ENCODE measurements around the gene NUP50. TPM values are rescaled to one million over a fixed set of nuclear protein-coding genes. Genes with fewer than 3 reads are reported as not detected.

Gene NUP50
- total RNA-seq, 3 donors from 2014 or later (not counting 1 experiment from before 2014, with no cell fraction given), result 63.9 to 99.4 (median 98.6) TPM

- TF ChIP-seq, protein P1, sequence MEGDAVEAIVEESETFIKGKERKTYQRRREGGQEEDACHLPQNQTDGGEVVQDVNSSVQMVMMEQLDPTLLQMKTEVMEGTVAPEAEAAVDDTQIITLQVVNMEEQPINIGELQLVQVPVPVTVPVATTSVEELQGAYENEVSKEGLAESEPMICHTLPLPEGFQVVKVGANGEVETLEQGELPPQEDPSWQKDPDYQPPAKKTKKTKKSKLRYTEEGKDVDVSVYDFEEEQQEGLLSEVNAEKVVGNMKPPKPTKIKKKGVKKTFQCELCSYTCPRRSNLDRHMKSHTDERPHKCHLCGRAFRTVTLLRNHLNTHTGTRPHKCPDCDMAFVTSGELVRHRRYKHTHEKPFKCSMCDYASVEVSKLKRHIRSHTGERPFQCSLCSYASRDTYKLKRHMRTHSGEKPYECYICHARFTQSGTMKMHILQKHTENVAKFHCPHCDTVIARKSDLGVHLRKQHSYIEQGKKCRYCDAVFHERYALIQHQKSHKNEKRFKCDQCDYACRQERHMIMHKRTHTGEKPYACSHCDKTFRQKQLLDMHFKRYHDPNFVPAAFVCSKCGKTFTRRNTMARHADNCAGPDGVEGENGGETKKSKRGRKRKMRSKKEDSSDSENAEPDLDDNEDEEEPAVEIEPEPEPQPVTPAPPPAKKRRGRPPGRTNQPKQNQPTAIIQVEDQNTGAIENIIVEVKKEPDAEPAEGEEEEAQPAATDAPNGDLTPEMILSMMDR (IDR thresholded peaks at IDR 0.05), result no peak
- WGBS (ENCODE audit: insufficient coverage), result 97% methylated on average over 7 of the region's 7 CpGs
- intact Hi-C loops (cut with micrococcal nuclease), result no loop called here
- no peak overlapping the region for H3K4me3 ChIP-seq (ENCODE audit: low read length)
- H3K4me1 ChIP-seq (ENCODE audit: control insufficient read depth, insufficient read depth, low read length), result peaks cover 6% of the 10 kb centered on the region
- H3K36me3 ChIP-seq (ENCODE audit: control insufficient read depth, insufficient read depth, low read length), result peaks cover 16% of the 10 kb centered on the region
- Mint-ChIP-seq H3K4me3 (no peak overlapping the region), H3K27ac (no peak overlapping the region), H3K9me3 (no peaks in the 10 kb centered on the region), H3K36me3 (no peaks in the 10 kb centered on the region), H3K4me1 (peaks cover 6 to 7% of the 10 kb centered on the region in 2 donors), H3K27me3 (ENCODE audit: low read depth in 2 of 2) (no peaks in the 10 kb centered on the region)
- no peak for DNase-seq
- no peaks in the 10 kb centered on the region for H3K27me3 ChIP-seq (ENCODE audit: control insufficient read depth, insufficient read depth, low read length)
- no peak for ATAC-seq
- no peaks in the 10 kb centered on the region for H3K9me3 ChIP-seq (ENCODE audit: control insufficient read depth, insufficient read depth, low read length)
- no peak overlapping the region for H3K27ac ChIP-seq (ENCODE audit: low read length)
Observed at GRCh38 chr22:45210174-45210573, 46.4 kb downstream of the NUP50 start.

DNA sequence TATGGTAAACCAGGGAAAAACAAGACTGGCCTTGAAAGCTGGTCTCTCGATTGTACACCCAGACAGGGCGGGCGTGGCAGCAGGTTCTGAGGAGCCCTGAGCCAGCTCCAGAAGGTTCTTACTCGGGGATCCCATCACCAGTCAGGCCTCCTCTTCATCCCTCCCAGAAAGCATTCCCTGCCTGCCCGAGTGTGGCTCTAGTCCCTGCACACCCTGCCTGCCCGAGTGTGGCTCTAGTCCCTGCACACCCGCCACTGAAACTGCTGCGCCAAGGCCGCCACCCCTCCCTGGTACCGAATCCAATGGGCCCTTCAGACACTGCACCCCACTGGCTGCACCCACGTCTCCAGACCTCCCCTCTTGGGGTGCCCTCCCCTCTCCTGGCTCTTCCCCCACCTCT, 46.9 kb downstream of the NUP50 start:
- no peaks in the 10 kb centered on the region for H3K27me3 ChIP-seq (ENCODE audit: control insufficient read depth, insufficient read depth, low read length)
- no peak overlapping the region for H3K27ac ChIP-seq (ENCODE audit: low read length)
- no peak for DNase-seq
- Mint-ChIP-seq H3K4me1 (peaks cover 6 to 7% of the 10 kb centered on the region in 2 donors), H3K36me3 (no peaks in the 10 kb centered on the region), H3K27ac (no peak overlapping the region), H3K4me3 (no peak overlapping the region), H3K27me3 (ENCODE audit: low read depth in 2 of 2) (no peaks in the 10 kb centered on the region), H3K9me3 (no peaks in the 10 kb centered on the region)
- TF ChIP-seq, protein P1 (IDR thresholded peaks at IDR 0.05), result no peak
- intact Hi-C loops (cut with micrococcal nuclease), result no loop called here
- no peaks in the 10 kb centered on the region for H3K9me3 ChIP-seq (ENCODE audit: control insufficient read depth, insufficient read depth, low read length)
- peaks cover 15% of the 10 kb centered on the region for H3K36me3 ChIP-seq (ENCODE audit: control insufficient read depth, insufficient read depth, low read length)
- H3K4me3 ChIP-seq (ENCODE audit: low read length), result no peak overlapping the region
- WGBS (ENCODE audit: insufficient coverage), result 94% methylated on average over 11 of the region's 11 CpGs
- ATAC-seq, result no peak
- H3K4me1 ChIP-seq (ENCODE audit: control insufficient read depth, insufficient read depth, low read length), result peaks cover 6% of the 10 kb centered on the region

DNA sequence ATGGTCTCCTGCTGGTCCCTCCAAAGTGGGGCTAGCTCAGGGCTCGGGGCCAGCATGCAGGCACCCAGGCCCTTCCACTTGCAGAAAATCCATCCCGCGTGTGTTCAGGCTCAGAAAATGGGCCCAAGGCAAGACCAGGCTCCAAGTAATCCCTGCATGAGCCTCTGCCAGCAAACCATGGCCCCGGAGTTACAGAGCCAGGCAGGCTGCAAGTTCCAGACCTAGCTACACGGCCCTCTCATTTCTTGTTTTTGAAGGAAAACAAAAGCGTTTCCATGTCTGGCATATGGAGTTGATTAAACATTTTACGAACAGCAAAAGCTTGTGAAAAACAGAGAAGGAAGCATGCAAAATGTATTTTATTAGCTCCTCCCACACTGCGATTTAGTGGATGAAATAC, 47.3 kb downstream of the NUP50 start:
- Mint-ChIP-seq H3K4me3 (no peak overlapping the region), H3K9me3 (no peaks in the 10 kb centered on the region), H3K27me3 (ENCODE audit: low read depth in 2 of 2) (no peaks in the 10 kb centered on the region), H3K36me3 (no peaks in the 10 kb centered on the region), H3K4me1 (peaks cover 4 to 7% of the 10 kb centered on the region in 2 donors), H3K27ac (no peak overlapping the region)
- H3K4me1 ChIP-seq (ENCODE audit: control insufficient read depth, insufficient read depth, low read length), result peaks cover 6% of the 10 kb centered on the region
- H3K4me3 ChIP-seq (ENCODE audit: low read length), result no peak overlapping the region
- TF ChIP-seq, protein P1 (IDR thresholded peaks at IDR 0.05), result no peak
- no peak for DNase-seq
- H3K36me3 ChIP-seq (ENCODE audit: control insufficient read depth, insufficient read depth, low read length), result peaks cover 15% of the 10 kb centered on the region
- no peaks in the 10 kb centered on the region for H3K27me3 ChIP-seq (ENCODE audit: control insufficient read depth, insufficient read depth, low read length)
- 97% methylated on average over 8 of the region's 8 CpGs for WGBS (ENCODE audit: insufficient coverage)
- no peak for ATAC-seq
- no peak overlapping the region for H3K27ac ChIP-seq (ENCODE audit: low read length)
- intact Hi-C loops (cut with micrococcal nuclease), result no loop called here
- no peaks in the 10 kb centered on the region for H3K9me3 ChIP-seq (ENCODE audit: control insufficient read depth, insufficient read depth, low read length)

GRCh38 chr22:45211435-45211834, 47.7 kb downstream of the NUP50 start:
- TF ChIP-seq, protein P1 (IDR thresholded peaks at IDR 0.05), result no peak
- H3K9me3 Mint-ChIP-seq, result no peaks in the 10 kb centered on the region
- Histone ChIP-seq H3K27me3 (ENCODE audit: control insufficient read depth, insufficient read depth, low read length) (no peaks in the 10 kb centered on the region), H3K4me1 (ENCODE audit: control insufficient read depth, insufficient read depth, low read length) (peaks cover 6% of the 10 kb centered on the region), H3K27ac (ENCODE audit: low read length) (no peak overlapping the region), H3K9me3 (ENCODE audit: control insufficient read depth, insufficient read depth, low read length) (no peaks in the 10 kb centered on the region), H3K36me3 (ENCODE audit: control insufficient read depth, insufficient read depth, low read length) (peaks cover 15% of the 10 kb centered on the region), H3K4me3 (ENCODE audit: low read length) (no peak overlapping the region)
- no peak for DNase-seq
- intact Hi-C loops (cut with micrococcal nuclease), result no loop called here
- no peak overlapping the region for H3K4me3 Mint-ChIP-seq
- no peak overlapping the region for H3K27ac Mint-ChIP-seq
- no peak for ATAC-seq
- H3K4me1 Mint-ChIP-seq, result peaks cover 0 to 7% of the 10 kb centered on the region in 2 donors
- no peaks in the 10 kb centered on the region for H3K27me3 Mint-ChIP-seq (ENCODE audit: low read depth in 2 of 2)
- H3K36me3 Mint-ChIP-seq, result no peaks in the 10 kb centered on the region
- WGBS (ENCODE audit: insufficient coverage), result 93% methylated on average over 8 of the region's 8 CpGs

Measured in natural killer cell (primary cell).